ENCODE results near the gene MAP3K13.
"Not testable (repeated sequence)": the region's sequence is repeated elsewhere in the genome, so short reads cannot be mapped to it uniquely, and the experiment has no call there.

Gene MAP3K13

GRCh38 chr3:185341616-185342458, 21.1 kb upstream of the MAP3K13 start:
- DNase-seq (ENCODE audit: low read depth), result no peak

GRCh38 chr3:185342459-185343174, 20.3 kb upstream of the MAP3K13 start:
- DNase-seq (ENCODE audit: low read depth), result no peak

GRCh38 chr3:185347399-185347798, 15.5 kb upstream of the MAP3K13 start:
- no peak for DNase-seq (ENCODE audit: low read depth)

- DNase-seq (ENCODE audit: low read depth), result no peak
Measured at GRCh38 chr3:185350841-185351240, 12.1 kb upstream of the MAP3K13 start.

- no peak for DNase-seq (ENCODE audit: low read depth)
Measured at GRCh38 chr3:185351396-185351795, 11.5 kb upstream of the MAP3K13 start.

- no peak for DNase-seq (ENCODE audit: low read depth)
Measured at GRCh38 chr3:185353225-185353624, 9.7 kb upstream of the MAP3K13 start.

GRCh38 chr3:185353823-185354614, 8.9 kb upstream of the MAP3K13 start:
- DNase-seq (ENCODE audit: low read depth), result peak; percentile 53

GRCh38 chr3:185356499-185356898, 6.4 kb upstream of the MAP3K13 start:
- DNase-seq (ENCODE audit: low read depth), result no peak

GRCh38 chr3:185361920-185362319, 1.0 kb upstream of the MAP3K13 start:
- peak; percentile 79 for DNase-seq (ENCODE audit: low read depth)

- no peak for DNase-seq (ENCODE audit: low read depth)
Measured at GRCh38 chr3:185363662-185364203, 797 bp downstream of the MAP3K13 start.

- DNase-seq (ENCODE audit: low read depth), result no peak
Measured at GRCh38 chr3:185365291-185366073, 2.5 kb downstream of the MAP3K13 start.

GRCh38 chr3:185366074-185366335, 3.1 kb downstream of the MAP3K13 start:
- no peak for DNase-seq (ENCODE audit: low read depth)

GRCh38 chr3:185366913-185367312, 4.0 kb downstream of the MAP3K13 start:
- DNase-seq (ENCODE audit: low read depth), result no peak

GRCh38 chr3:185370349-185370748, 7.4 kb downstream of the MAP3K13 start:
- DNase-seq (ENCODE audit: low read depth), result not testable (repeated sequence)

GRCh38 chr3:185371306-185372074, 8.6 kb downstream of the MAP3K13 start:
- DNase-seq (ENCODE audit: low read depth), result no peak

GRCh38 chr3:185381320-185382058, 18.6 kb downstream of the MAP3K13 start:
- no peak for DNase-seq (ENCODE audit: low read depth)

GRCh38 chr3:185382154-185382553, 19.2 kb downstream of the MAP3K13 start:
- DNase-seq (ENCODE audit: low read depth), result no peak

GRCh38 chr3:185386515-185386914, 23.6 kb downstream of the MAP3K13 start:
- DNase-seq (ENCODE audit: low read depth), result not testable (repeated sequence)

- no peak for DNase-seq (ENCODE audit: low read depth)
Measured at GRCh38 chr3:185387646-185388045, 24.7 kb downstream of the MAP3K13 start.

GRCh38 chr3:185393055-185393454, 30.1 kb downstream of the MAP3K13 start:
- DNase-seq (ENCODE audit: low read depth), result no peak
